ENCODE measurements around the gene CST7.
"Not testable (repeated sequence)": the region's sequence is repeated elsewhere in the genome, so short reads cannot be mapped to it uniquely, and the experiment has no call there.

Gene CST7

DNA sequence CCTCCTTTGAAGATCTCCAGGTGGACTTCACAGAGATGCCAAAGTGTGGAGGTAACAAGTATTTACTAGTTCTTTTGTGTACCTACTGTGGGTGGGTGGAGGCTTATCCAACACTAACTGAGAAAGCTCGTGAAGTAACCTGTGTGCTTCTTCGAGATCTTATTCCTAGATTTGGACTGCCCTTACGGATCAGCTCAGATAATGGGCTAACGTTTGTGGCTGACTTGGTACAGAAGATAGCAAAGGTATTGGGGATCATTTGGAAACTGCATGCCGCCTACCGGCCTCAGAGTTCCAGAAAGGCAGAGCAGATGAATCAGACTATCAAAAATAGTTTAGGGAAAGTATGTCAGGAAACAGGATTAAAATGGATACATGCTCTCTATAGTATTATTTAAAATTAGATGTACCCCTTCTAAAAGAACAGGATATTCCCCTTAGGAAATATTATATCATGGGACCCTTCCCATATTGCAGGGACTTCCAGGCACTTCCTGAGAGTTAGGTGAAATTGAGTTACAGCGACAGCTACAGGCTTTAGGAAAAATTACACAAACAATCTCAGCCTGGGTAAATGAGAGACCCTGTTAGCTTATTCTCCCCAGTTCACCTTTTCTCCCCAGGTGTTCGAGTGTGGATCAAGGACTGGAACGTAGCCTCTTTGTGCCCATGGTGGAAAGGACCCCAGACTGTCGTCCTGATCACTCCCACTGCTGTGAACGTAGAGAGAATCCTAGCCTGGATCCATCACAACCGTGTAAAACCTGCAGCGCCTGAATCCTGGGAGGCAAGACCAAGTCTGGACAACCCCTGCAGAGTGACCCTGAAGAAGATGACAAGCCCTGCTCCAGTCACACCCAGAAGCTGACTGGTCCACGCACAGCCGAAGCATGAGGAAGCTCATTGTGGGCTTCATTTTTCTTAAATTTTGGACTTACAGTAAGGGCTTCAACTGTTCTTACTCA, 18.1 kb upstream of the CST7 start:
- H3K4me3 ChIP-seq (ENCODE audit: low read depth, low read length); in situ Hi-C loops (cut with HindIII; ENCODE audit: low sequenced_read_pairs); DNase-seq (ENCODE audit: low read depth): not testable (repeated sequence)
- TF ChIP-seq CTCF (IDR thresholded peaks at IDR 0.05; ENCODE audit: low read depth, low read length, missing control alignments) = peak; percentile 53

DNA sequence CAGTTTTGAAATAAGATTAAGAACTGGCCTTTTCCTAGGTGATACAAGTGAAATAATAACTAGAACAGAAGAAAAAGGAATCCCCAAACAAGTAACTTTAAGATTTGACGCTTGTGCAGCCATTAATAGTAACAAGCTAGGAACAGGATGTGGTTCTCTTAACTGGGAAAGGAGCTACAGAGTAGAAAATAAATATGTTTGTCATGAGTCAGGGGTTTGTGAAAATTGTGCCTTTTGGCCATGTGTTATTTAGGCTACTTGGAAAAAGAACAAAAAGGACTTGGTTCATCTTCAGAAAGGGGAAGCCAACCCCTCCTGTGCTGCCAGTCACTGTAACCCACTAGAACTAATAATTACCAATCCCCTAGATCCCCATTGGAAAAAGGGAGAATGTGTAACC, 17.2 kb upstream of the CST7 start:
- in situ Hi-C loops (cut with HindIII; ENCODE audit: low sequenced_read_pairs); DNase-seq (ENCODE audit: low read depth); H3K4me3 ChIP-seq (ENCODE audit: low read depth, low read length): not testable (repeated sequence)

DNA sequence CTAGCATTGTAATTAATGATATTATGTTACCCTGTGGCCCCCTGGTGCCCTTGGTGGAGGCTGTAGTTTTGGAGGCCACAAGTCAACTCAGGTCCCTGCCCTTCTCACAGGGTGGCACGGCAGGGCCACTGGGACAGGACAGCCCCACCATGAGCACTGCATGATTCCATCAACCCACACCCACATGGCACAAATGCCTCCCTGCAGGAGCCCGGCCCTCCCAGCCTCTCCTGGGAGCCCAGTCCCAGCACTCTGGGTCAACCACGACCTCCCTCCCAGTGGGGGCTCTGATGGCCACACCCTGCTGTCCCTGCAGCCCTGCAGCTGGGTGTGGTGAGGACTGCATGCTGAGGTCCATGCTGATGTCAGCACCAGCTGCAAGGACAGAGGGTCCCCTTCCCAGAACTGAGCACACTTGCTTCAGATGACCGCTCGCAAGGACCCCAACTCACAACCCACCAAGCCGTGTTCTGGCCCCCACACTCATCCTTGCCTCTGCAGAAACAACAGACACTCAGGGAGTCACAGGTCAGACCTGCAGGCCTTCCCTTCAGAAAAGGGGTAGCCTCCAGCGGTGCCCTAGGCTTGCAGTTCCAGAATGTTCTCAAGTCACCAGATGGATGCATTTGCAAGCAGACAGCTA, 15.7 kb upstream of the CST7 start:
- in situ Hi-C loops (cut with HindIII; ENCODE audit: low sequenced_read_pairs) = no loop called here
- H3K4me3 ChIP-seq (ENCODE audit: low read depth, low read length) = no peak overlapping the region
- no peak for DNase-seq (ENCODE audit: low read depth)
- no peak for TF ChIP-seq CTCF (IDR thresholded peaks at IDR 0.05; ENCODE audit: low read depth, low read length, missing control alignments)

DNA sequence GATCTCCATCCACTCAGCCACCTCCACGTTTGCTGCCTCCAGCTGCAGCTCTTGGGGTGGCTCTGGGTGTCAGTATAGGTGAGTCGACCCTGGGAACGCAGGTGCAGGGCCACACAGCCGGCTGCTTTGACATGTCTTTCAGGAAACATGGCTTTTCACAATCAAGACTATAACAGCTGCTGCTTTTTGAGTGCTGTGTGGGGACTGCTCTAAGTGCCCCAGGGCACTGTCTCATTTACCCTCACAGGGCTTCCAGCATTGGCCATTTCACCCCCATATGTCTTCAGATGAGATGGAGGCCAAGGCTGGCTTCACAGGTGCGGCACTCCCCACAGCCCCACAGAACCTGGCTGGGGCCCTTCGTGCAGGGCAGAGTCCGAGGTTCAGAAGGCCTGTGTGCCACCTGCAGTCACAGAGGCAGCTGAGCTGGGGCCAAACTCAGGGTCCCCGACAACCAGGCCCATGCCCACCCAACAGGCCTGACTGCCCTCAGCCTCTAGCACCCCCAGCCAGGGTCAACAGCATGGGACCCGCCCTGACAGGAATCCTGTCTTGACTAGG, 14.9 kb upstream of the CST7 start:
- no peak for TF ChIP-seq CTCF (IDR thresholded peaks at IDR 0.05; ENCODE audit: low read depth, low read length, missing control alignments)
- DNase-seq (ENCODE audit: low read depth) = no peak
- H3K4me3 ChIP-seq (ENCODE audit: low read depth, low read length) = no peak overlapping the region
- in situ Hi-C loops (cut with HindIII; ENCODE audit: low sequenced_read_pairs) = no loop called here

DNA sequence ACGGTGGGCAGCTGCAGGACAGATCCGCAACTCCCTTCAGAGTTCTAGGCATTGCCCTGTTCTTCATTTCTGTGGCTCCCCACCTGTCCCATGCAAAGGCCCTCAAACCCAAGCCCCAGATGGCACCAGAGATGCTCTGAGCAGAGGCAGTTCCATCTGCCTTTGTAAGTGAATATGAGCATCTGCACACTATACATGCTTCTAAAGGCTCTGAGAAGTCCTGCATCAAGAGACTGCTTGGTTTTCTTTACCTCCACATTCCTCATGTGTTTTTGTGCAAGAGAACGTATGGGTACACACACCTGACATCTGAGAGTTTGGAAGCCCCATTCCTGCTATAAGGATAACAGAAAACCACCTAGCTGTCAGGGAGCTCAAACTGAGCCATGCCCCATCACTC, 14.4 kb upstream of the CST7 start:
- no peak for TF ChIP-seq CTCF (IDR thresholded peaks at IDR 0.05; ENCODE audit: low read depth, low read length, missing control alignments)
- in situ Hi-C loops (cut with HindIII; ENCODE audit: low sequenced_read_pairs) = no loop called here

DNA sequence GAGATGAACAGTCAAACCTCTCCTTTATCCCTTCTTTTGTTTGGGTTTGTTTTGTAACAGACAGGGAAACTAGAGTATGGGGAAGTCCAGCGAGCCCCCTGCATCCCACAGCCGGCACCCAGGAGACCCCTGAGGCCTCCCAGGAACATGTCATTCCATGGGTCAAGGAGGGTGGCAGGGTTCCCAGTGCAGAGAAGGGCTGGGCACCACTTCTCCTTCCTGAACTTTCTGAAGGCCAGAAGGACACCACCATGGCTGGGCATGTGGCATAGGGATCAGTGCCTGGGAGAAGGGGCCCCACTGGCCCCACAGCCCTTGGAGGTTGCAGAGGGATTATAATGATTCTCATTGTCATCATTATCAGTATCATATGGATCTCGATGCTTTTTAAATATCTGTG, 13.9 kb upstream of the CST7 start:
- no peak overlapping the region for H3K4me3 ChIP-seq (ENCODE audit: low read depth, low read length)
- in situ Hi-C loops (cut with HindIII; ENCODE audit: low sequenced_read_pairs) = no loop called here
- no peak for TF ChIP-seq CTCF (IDR thresholded peaks at IDR 0.05; ENCODE audit: low read depth, low read length, missing control alignments)
- DNase-seq (ENCODE audit: low read depth) = no peak

More for the DNA sequence above, 14.4 kb upstream of the CST7 start:
- H3K4me3 ChIP-seq (ENCODE audit: low read depth, low read length) = no peak overlapping the region
- DNase-seq (ENCODE audit: low read depth) = no peak

Data from astrocyte of the cerebellum (primary cell).